HFFc6 (cell line): ENCODE measurements around the gene STX4. TPM values are rescaled to one million over a fixed set of nuclear protein-coding genes. Genes with fewer than 3 reads are reported as not detected.
A peak's percentile ranks its signal among the peaks of the same experiment; 100 is the strongest.

Source experiments
- DNase-seq: peaks from one replicate; pipeline ENCODE4 v3.0.0-alpha.2; 2018
- H3K27ac Mint-ChIP-seq: 2 replicates; pipeline ENCODE4 v1.8.0; 2020; ENCODE audit warnings: mild to moderate bottlenecking, mixed read lengths
- H3K27me3 Mint-ChIP-seq: 2 replicates; pipeline ENCODE4 v1.8.0; 2021; ENCODE audit warnings: mild to moderate bottlenecking, moderate library complexity, mixed read lengths; ENCODE audit not compliant: insufficient read depth
- H3K36me3 Mint-ChIP-seq: 2 replicates; pipeline ENCODE4 v1.8.0; 2021; ENCODE audit warnings: low read depth, mixed read lengths
- H3K4me1 Mint-ChIP-seq: 2 replicates; pipeline ENCODE4 v1.8.0; 2020; ENCODE audit warnings: low read depth, mixed read lengths
- H3K4me3 Mint-ChIP-seq: 2 replicates; pipeline ENCODE4 v1.8.0; 2020; ENCODE audit warnings: mild to moderate bottlenecking, moderate library complexity, mixed read lengths
- H3K9me3 Mint-ChIP-seq: 2 replicates; pipeline ENCODE4 v1.8.0; 2020; ENCODE audit warnings: mild to moderate bottlenecking, mixed read lengths
- total RNA-seq, 6 experiments: library from RNA; stranded (reverse); fragmentation: NEBNext Ultra II Directional; extraction: Animal tissue kit (Norgen Biotek cat#: 25700); gene quantifications; 2 replicates in 1 of 6; 3 replicates in 5 of 6; pipeline ENCODE4 v1.2.3, GENCODE V29; 2021
- TF ChIP-seq, protein P1 (sequence below): fragments of 200-600 bp; sonication (generic); IDR thresholded peaks from 2 replicates; pipeline ENCODE4 v1.5.0; 2021; ENCODE audit warnings: antibody characterized with exemption, mild to moderate bottlenecking

The STX4 gene
- total RNA-seq, 6 experiments from 2014 or later, result 56.3 to 71.2 (median 64.2) TPM

DNA sequence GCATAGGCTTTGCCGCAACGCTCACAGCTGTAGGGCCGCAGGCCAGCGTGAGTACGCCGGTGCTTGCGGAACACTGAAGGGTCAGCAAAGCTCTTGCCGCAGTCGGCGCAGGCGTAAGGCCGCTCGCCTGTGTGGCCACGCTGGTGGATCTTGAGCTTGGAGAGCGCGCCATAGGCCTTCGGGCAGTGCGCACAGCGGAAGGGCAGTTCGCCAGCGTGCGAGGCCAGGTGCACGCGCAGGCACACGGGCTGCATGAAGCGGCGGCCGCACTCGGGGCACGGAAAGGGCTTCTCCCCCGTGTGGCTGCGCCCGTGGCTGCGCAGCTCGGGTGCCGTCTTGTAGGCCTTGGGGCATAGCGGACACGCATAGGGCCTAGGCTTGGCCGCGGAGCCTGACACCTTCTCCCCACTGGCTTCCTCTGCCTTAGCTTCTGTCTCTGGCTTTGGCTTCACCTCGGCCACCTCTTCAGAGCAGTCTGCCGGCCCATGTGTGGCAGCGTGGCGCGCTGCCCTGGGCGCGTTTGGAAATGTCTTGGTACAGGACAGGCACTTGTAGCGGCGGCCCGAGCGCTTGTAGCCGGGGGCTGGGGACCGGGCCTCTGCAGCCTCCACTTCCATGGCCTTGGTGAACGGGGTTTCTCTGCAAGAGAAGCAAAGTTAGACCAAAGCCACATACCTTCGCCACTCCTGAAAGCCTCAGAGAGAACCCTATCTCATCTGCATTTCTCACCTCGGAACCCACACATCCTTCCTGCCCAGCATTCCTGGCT, 30.7 kb downstream of the STX4 start:
- peaks cover 4% of the 10 kb centered on the region for H3K27me3 Mint-ChIP-seq
- DNase-seq, result no peak
- peak overlapping the region; percentile 98 for H3K27ac Mint-ChIP-seq
- peak overlapping the region; percentile 81 for H3K4me3 Mint-ChIP-seq
- H3K9me3 Mint-ChIP-seq, result no peaks in the 10 kb centered on the region
- peaks cover 22% of the 10 kb centered on the region for H3K4me1 Mint-ChIP-seq
- H3K36me3 Mint-ChIP-seq, result peaks cover 20% of the 10 kb centered on the region
- TF ChIP-seq, protein P1, sequence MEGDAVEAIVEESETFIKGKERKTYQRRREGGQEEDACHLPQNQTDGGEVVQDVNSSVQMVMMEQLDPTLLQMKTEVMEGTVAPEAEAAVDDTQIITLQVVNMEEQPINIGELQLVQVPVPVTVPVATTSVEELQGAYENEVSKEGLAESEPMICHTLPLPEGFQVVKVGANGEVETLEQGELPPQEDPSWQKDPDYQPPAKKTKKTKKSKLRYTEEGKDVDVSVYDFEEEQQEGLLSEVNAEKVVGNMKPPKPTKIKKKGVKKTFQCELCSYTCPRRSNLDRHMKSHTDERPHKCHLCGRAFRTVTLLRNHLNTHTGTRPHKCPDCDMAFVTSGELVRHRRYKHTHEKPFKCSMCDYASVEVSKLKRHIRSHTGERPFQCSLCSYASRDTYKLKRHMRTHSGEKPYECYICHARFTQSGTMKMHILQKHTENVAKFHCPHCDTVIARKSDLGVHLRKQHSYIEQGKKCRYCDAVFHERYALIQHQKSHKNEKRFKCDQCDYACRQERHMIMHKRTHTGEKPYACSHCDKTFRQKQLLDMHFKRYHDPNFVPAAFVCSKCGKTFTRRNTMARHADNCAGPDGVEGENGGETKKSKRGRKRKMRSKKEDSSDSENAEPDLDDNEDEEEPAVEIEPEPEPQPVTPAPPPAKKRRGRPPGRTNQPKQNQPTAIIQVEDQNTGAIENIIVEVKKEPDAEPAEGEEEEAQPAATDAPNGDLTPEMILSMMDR, result no peak

DNA sequence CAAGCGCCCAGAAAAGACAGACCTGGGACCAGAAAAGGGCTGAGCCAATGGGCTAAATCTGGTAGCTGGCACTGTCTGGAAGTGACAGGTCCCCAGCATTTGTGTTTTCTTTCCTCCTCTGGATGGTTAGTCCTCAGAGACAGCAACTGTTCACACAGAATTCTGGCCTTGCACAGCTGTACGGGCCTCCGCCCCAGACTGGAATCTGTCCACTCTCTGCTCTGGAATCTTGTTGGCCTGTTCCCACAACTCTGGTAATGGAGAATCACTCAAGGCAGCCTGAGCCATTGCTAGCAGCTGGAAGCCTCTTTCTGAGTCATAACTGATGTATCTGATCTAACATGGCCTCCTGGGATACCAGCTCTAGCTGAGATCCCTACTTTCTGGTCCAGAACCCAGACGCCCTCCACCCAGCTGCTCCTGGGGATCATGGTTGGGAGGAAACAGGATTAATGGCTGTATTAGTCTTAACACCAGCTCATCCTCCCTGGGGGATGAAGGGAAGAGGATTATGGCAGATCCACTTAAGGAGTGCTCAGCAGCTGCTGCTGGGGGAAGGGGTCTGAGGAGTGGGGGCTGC, 31.6 kb downstream of the STX4 start:
- H3K27me3 Mint-ChIP-seq, result peaks cover 4% of the 10 kb centered on the region
- H3K4me1 Mint-ChIP-seq, result peaks cover 26% of the 10 kb centered on the region
- TF ChIP-seq, protein P1, result no peak
- peak overlapping the region; percentile 81 for H3K4me3 Mint-ChIP-seq
- H3K9me3 Mint-ChIP-seq, result no peaks in the 10 kb centered on the region
- peaks cover 20% of the 10 kb centered on the region for H3K36me3 Mint-ChIP-seq
- peak overlapping the region; percentile 98 for H3K27ac Mint-ChIP-seq
- peak; percentile 95 for DNase-seq

DNA sequence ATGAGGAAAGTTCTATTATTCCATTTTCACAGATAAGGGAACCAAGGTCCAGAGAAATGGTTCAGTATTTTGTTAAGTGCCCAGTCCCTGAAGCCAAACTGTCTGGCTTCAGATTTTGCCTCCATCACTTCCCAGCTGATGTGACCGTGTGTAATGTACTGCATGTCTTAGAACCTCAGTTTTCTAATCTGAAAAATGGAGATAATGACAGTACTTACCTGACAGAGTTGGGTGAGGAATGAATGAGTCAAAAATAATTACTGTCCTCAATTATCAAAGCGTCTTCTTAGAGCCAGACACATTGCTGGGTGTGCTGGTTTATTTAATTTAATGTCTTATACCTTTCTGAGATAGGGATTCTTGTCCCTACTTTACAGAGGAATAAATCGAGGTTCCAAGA, 34.0 kb downstream of the STX4 start:
- H3K9me3 Mint-ChIP-seq, result no peaks in the 10 kb centered on the region
- H3K27ac Mint-ChIP-seq, result no peak overlapping the region
- peaks cover 20% of the 10 kb centered on the region for H3K36me3 Mint-ChIP-seq
- H3K4me3 Mint-ChIP-seq, result no peak overlapping the region
- H3K27me3 Mint-ChIP-seq, result peaks cover 4% of the 10 kb centered on the region; the same call in 1 of the 2 replicates
- TF ChIP-seq, protein P1, result no peak
- DNase-seq, result no peak
- H3K4me1 Mint-ChIP-seq, result peaks cover 37% of the 10 kb centered on the region

DNA sequence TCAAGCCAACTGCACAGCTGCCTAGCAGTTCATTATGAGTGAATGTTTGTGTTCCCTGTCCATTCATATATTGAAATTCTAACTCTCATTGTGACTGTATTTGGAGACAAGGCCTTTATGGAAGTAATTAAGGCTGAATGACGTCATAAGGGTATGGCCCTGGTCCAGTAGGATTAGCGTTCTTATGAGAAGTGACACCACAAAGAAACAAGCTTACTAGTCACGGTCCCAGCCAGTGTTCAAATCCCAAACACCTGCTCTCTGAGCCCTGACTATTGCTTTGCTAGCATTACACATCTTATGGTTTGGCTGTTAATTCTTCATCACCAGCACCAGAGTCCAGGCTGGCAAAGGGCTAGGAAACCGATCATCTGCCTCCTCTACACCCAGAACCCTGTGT, 38.5 kb downstream of the STX4 start:
- Mint-ChIP-seq H3K27ac (peak overlapping the region; percentile 97), H3K27me3 (no peaks in the 10 kb centered on the region), H3K9me3 (no peaks in the 10 kb centered on the region), H3K36me3 (peaks cover 11% of the 10 kb centered on the region), H3K4me1 (peaks cover 36% of the 10 kb centered on the region), H3K4me3 (peak overlapping the region; percentile 99)
- TF ChIP-seq, protein P1, result no peak
- peak; percentile 81 for DNase-seq

DNA sequence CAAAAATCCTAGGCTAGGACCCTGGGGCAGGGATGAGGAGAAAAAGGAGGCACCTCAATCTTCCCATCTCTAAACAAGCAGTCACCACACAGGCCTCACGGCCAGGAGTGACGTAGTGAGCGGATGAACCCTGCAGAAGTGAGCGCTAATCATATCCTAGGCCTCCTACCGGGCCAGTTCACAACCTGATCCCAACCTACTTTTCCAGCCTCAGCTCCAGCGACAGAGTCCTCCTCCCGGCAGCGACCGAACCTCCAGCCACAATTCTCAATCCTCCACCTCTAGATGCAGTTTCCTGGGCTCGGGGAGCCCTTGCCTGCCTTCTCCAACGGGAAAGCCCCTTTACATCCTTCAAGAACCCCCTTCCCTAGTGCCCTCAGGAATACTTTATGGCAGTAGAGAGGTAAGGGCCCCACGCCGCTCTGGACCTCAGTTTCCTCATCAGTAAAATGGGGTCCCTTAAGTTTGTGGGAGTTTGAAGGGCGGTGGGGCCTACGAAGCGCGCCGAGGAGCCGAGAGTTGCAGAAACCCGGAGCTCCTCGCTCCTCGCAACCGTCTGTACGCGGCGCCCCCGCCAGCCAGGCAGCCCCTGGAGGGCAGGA, 39.3 kb downstream of the STX4 start:
- peaks cover 36% of the 10 kb centered on the region for H3K4me1 Mint-ChIP-seq
- H3K36me3 Mint-ChIP-seq, result peaks cover 12% of the 10 kb centered on the region
- no peaks in the 10 kb centered on the region for H3K9me3 Mint-ChIP-seq
- TF ChIP-seq, protein P1, result peak; percentile 11; the same call in 1 of the 2 replicates
- H3K27me3 Mint-ChIP-seq, result no peaks in the 10 kb centered on the region
- DNase-seq, result peak; percentile 45
- H3K27ac Mint-ChIP-seq, result peak overlapping the region; percentile 97
- H3K4me3 Mint-ChIP-seq, result peak overlapping the region; percentile 99
